Ovary (tissue), 9 donors: ENCODE measurements around the gene RNPEPL1. TPM values are rescaled to one million over a fixed set of nuclear protein-coding genes. Genes with fewer than 3 reads are reported as not detected.

Experiments used
- DNase-seq, 5 donors: peaks; one replicate each; pipeline ENCODE4 v3.0.0-alpha.2; 2019 to 2020
- H3K27ac ChIP-seq, 2 donors: fragments of 200-600 bp; one replicate each; pipeline versions ENCODE4 v1.5.1 to v1.8.0; 2019 to 2022
- H3K27me3 ChIP-seq: fragments of 200-600 bp; one replicate; pipeline ENCODE4 v1.8.0; 2022
- H3K36me3 ChIP-seq: fragments of 200-600 bp; sonication (generic); one replicate; pipeline ENCODE4 v1.5.1; 2019
- H3K4me1 ChIP-seq: one replicate; pipeline ENCODE4 v1.8.1; 2013; ENCODE audit warnings: mild to moderate bottlenecking, moderate library complexity; ENCODE audit not compliant: insufficient read depth
- H3K4me3 ChIP-seq: fragments of 200-600 bp; sonication (generic); one replicate; pipeline ENCODE4 v1.5.1; 2017
- H3K9me3 ChIP-seq, 2 donors: fragments of 200-600 bp in 1 of 2; sonication (generic) in 1 of 2; one replicate each; pipeline versions ENCODE4 v1.5.1 to v1.8.1; 2013 to 2019; ENCODE audit warnings: mild to moderate bottlenecking in 1 of 2, moderate library complexity in 1 of 2
- EP300 ChIP-seq: sonication (generic); formaldehyde crosslinking; IDR thresholded peaks from one replicate; pipeline ENCODE4 v1.6.1; 2017; ENCODE audit warnings: antibody characterized with exemption
- POLR2A ChIP-seq: fragments of 450-650 bp; IDR thresholded peaks from one replicate; pipeline ENCODE4 v1.6.1; 2017; ENCODE audit warnings: antibody characterized with exemption, mild to moderate bottlenecking, moderate library complexity
- WGBS, 3 donors: extraction: QIAGEN DNeasy Blood & Tissue Kit in 1 of 3; methylation state at CpG; one replicate each; pipeline versions ENCODE4 v1.1.5 to v1.1.7; 2013 to 2017; 5-methylcytosine and 5-hydroxymethylcytosine counted together
- intact Hi-C, 4 donors: fragments of 100-400 bp; cut with DNase I; formaldehyde crosslinking; loops; one replicate each; pipeline versions ENCODE4 v1.11.0 to v1.15.1; 2022 to 2023
- polyA plus RNA-seq, 2 donors: library from polyadenylated mRNA; stranded (reverse); fragments of 200-250 nt in 1 of 2; fragments of 350-450 nt in 1 of 2; fragmentation: Illumina TruSeq in 1 of 2; extraction: RNeasy Lipid Tissue Mini Kit (QIAGEN cat#74804) in 1 of 2; gene quantifications; one replicate each; pipeline ENCODE4 v1.2.3, GENCODE V29; 2013 to 2014
- total RNA-seq, 7 donors: library from RNA; depleted of rRNA in 2 of 7; stranded (reverse); fragments of >200 nt in 2 of 7; fragmentation: NEBNext Ultra II Directional in 3 of 7; extraction: Animal tissue kit (Norgen Biotek cat#: 25700) in 3 of 7; gene quantifications; one replicate each; pipeline versions ENCODE4 v1.1.0 to v1.2.4, GENCODE V29; 2016 to 2023
- TF ChIP-seq, protein P1 (sequence below), 3 donors: fragments of 450-650 bp in 2 of 3; fragments of 200-600 bp in 1 of 3; IDR thresholded peaks; one replicate each; pipeline versions ENCODE4 v1.5.1 to v1.8.0; 2016 to 2022; ENCODE audit warnings: antibody characterized with exemption in 3 of 3, mild to moderate bottlenecking in 1 of 3
- donor health status: DM: no; HTN: no; CAD: no; lungs with moderate emphysema.
- donor health status: DM: no; HTN: no; CAD: no.
- donor health status: Bipolar disorder and iron deficiency.
- donor health status: DM: yes; HTN: yes; CAD: no.
- donor health status: DM: no; HTN: no; CAD: no.
- donor health status: DM: yes; HTN: yes; CAD: no.

Gene RNPEPL1
- total and polyA plus RNA-seq, 9 donors: 3.5 to 27.3 (median 23.2) TPM

GRCh38 chr2:240628808-240629618 lies 60.7 kb downstream of the RNPEPL1 start:
- TF ChIP-seq POLR2A (no peak), EP300 (no peak)
- TF ChIP-seq, protein P1, sequence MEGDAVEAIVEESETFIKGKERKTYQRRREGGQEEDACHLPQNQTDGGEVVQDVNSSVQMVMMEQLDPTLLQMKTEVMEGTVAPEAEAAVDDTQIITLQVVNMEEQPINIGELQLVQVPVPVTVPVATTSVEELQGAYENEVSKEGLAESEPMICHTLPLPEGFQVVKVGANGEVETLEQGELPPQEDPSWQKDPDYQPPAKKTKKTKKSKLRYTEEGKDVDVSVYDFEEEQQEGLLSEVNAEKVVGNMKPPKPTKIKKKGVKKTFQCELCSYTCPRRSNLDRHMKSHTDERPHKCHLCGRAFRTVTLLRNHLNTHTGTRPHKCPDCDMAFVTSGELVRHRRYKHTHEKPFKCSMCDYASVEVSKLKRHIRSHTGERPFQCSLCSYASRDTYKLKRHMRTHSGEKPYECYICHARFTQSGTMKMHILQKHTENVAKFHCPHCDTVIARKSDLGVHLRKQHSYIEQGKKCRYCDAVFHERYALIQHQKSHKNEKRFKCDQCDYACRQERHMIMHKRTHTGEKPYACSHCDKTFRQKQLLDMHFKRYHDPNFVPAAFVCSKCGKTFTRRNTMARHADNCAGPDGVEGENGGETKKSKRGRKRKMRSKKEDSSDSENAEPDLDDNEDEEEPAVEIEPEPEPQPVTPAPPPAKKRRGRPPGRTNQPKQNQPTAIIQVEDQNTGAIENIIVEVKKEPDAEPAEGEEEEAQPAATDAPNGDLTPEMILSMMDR (IDR thresholded peaks at IDR 0.05): no peak
- intact Hi-C loops: no loop called here
- H3K4me3 ChIP-seq: no peak overlapping the region
- no peak overlapping the region for H3K27ac ChIP-seq
- no peaks in the 10 kb centered on the region for H3K9me3 ChIP-seq
- H3K27me3 ChIP-seq: no peaks in the 10 kb centered on the region
- peak in 3 of 5 donors; percentile 5 to 16 (median 8) for DNase-seq
- WGBS, 3 donors: 37 to 65% (median 60%) methylated on average over 19 to 20 of the region's 20 CpGs
- no peaks in the 10 kb centered on the region for H3K36me3 ChIP-seq
- H3K4me1 ChIP-seq: no peaks in the 10 kb centered on the region

GRCh38 chr2:240629619-240629967 lies 61.3 kb downstream of the RNPEPL1 start:
- WGBS, 3 donors: 60 to 67% (median 67%) methylated on average over 5 of the region's 5 CpGs
- Histone ChIP-seq H3K4me3 (no peak overlapping the region), H3K36me3 (no peaks in the 10 kb centered on the region), H3K27ac (no peak overlapping the region), H3K9me3 (no peaks in the 10 kb centered on the region), H3K27me3 (no peaks in the 10 kb centered on the region), H3K4me1 (no peaks in the 10 kb centered on the region)
- TF ChIP-seq, protein P1 (IDR thresholded peaks at IDR 0.05): no peak
- no peak for TF ChIP-seq EP300
- no peak for TF ChIP-seq POLR2A
- intact Hi-C loops: no loop called here
- DNase-seq: no peak

DNA sequence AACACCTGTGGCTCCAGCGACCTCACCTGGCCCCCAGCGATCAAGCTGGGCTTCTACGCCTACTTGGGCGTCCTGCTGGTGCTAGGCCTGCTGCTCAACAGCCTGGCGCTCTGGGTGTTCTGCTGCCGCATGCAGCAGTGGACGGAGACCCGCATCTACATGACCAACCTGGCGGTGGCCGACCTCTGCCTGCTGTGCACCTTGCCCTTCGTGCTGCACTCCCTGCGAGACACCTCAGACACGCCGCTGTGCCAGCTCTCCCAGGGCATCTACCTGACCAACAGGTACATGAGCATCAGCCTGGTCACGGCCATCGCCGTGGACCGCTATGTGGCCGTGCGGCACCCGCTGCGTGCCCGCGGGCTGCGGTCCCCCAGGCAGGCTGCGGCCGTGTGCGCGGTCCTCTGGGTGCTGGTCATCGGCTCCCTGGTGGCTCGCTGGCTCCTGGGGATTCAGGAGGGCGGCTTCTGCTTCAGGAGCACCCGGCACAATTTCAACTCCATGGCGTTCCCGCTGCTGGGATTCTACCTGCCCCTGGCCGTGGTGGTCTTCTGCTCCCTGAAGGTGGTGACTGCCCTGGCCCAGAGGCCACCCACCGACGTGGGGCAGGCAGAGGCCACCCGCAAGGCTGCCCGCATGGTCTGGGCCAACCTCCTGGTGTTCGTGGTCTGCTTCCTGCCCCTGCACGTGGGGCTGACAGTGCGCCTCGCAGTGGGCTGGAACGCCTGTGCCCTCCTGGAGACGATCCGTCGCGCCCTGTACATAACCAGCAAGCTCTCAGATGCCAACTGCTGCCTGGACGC lies 61.9 kb downstream of the RNPEPL1 start:
- H3K4me1 ChIP-seq: no peaks in the 10 kb centered on the region
- intact Hi-C loops: loop anchor here in 1 of 4 donors (10.0 kb wide), 1 partner anchor 525 kb away; no protein-coding TSS in a partner anchor
- DNase-seq: peak in 3 of 5 donors; percentile 9 to 24 (median 14)
- H3K27ac ChIP-seq: no peak overlapping the region
- WGBS, 3 donors: 93 to 95% (median 95%) methylated on average over 45 to 50 of the region's 50 CpGs
- H3K4me3 ChIP-seq: no peak overlapping the region
- TF ChIP-seq, protein P1 (IDR thresholded peaks at IDR 0.05): no peak
- no peak for TF ChIP-seq EP300
- TF ChIP-seq POLR2A: no peak
- no peaks in the 10 kb centered on the region for H3K27me3 ChIP-seq
- H3K36me3 ChIP-seq: no peaks in the 10 kb centered on the region
- no peaks in the 10 kb centered on the region for H3K9me3 ChIP-seq

Other genes starting within 250 kb of the RNPEPL1 start
- gene GPC1, start 132.8 kb upstream of the RNPEPL1 start, total RNA-seq: 100 to 1,000 TPM in 1 of 7 donors, 10 to 100 TPM in 6; 27.2 to 149 (median 73.3) TPM
- gene GPC1, start 132.8 kb upstream of the RNPEPL1 start, polyA plus RNA-seq: 10 to 100 TPM in 1 of 2 donors, 1 to 10 TPM in 1; 2.9 to 63.3 TPM
- 10 to 100 TPM; 13.7 to 24.2 (median 21.6) TPM for gene ANKMY1, start 10.5 kb upstream of the RNPEPL1 start, total RNA-seq
- gene ANKMY1, start 10.5 kb upstream of the RNPEPL1 start, polyA plus RNA-seq: 10 to 100 TPM; 11.5 to 13.8 TPM
- gene DUSP28, start 8.1 kb upstream of the RNPEPL1 start, total RNA-seq: 1 to 10 TPM; 2.7 to 9.9 (median 4.3) TPM
- 1 to 10 TPM; 4.0 to 5.3 TPM for gene DUSP28, start 8.1 kb upstream of the RNPEPL1 start, polyA plus RNA-seq
- gene CAPN10, start 18.2 kb downstream of the RNPEPL1 start, total RNA-seq: 10 to 100 TPM; 15.5 to 34.3 (median 26.8) TPM
- 10 to 100 TPM in 1 of 2 donors, 1 to 10 TPM in 1; 2.2 to 21.7 TPM for gene CAPN10, start 18.2 kb downstream of the RNPEPL1 start, polyA plus RNA-seq
- 1 to 10 TPM; 2.1 to 4.2 (median 2.5) TPM for gene GPR35, start 57.0 kb downstream of the RNPEPL1 start, total RNA-seq
- gene GPR35, start 57.0 kb downstream of the RNPEPL1 start, polyA plus RNA-seq: 1 to 10 TPM in 1 of 2 donors, under 1 TPM in 1; 0.27 to 2.2 TPM
- under 1 TPM in 2 of 7 donors, not detected in 5; 0.18 to 0.36 TPM for gene AQP12B, start 114.4 kb downstream of the RNPEPL1 start, total RNA-seq
- not detected for gene AQP12B, start 114.4 kb downstream of the RNPEPL1 start, polyA plus RNA-seq
- not detected for gene AQP12A, start 123.4 kb downstream of the RNPEPL1 start, total RNA-seq
- gene AQP12A, start 123.4 kb downstream of the RNPEPL1 start, polyA plus RNA-seq: not detected